Transverse colon (tissue), 4 donors: Measurements from ENCODE around the gene MKNK1. TPM values are rescaled to one million over a fixed set of nuclear protein-coding genes. Genes with fewer than 3 reads are reported as not detected.

Source experiments
- DNase-seq: peaks from one replicate; pipeline ENCODE4 v3.0.0-alpha.2; 2019
- H3K27ac ChIP-seq, 4 donors: fragments of 200-600 bp; sonication (generic); 2 replicates each; pipeline ENCODE4 v1.5.1; 2016 to 2018; ENCODE audit warnings: inconsistent platforms in 4 of 4
- H3K27me3 ChIP-seq: fragments of 200-600 bp; sonication (generic); 2 replicates; pipeline ENCODE4 v1.5.1; 2017; ENCODE audit warnings: inconsistent platforms
- H3K36me3 ChIP-seq, 4 donors: fragments of 200-600 bp; sonication (generic); 2 replicates each; pipeline ENCODE4 v1.5.1; 2017 to 2019; ENCODE audit warnings: inconsistent platforms in 4 of 4
- H3K4me1 ChIP-seq, 4 donors: fragments of 200-600 bp; sonication (generic); 2 replicates each; pipeline ENCODE4 v1.5.1; 2017 to 2020; ENCODE audit warnings: inconsistent platforms in 4 of 4
- H3K4me3 ChIP-seq, 4 donors: fragments of 200-600 bp; sonication (generic); 1 replicate in 1 of 4; 2 replicates in 3 of 4; pipeline versions ENCODE4 v1.5.1 to v1.6.1; 2017 to 2019; ENCODE audit warnings: inconsistent platforms in 4 of 4
- H3K9me3 ChIP-seq, 2 donors: fragments of 200-600 bp; sonication (generic); 2 replicates each; pipeline ENCODE4 v1.5.1; 2017 to 2019; ENCODE audit warnings: inconsistent platforms in 2 of 2
- CTCF ChIP-seq, 5 experiments: fragments of 200-600 bp in 3 of 5; fragments of 450-650 bp in 2 of 5; sonication (generic) in 3 of 5; IDR thresholded peaks; 1 replicate in 2 of 5; 2 replicates in 3 of 5; pipeline ENCODE4 v1.5.1; 2016 to 2017; ENCODE audit warnings: antibody characterized with exemption in 5 of 5, inconsistent platforms in 3 of 5, mild to moderate bottlenecking in 2 of 5, moderate library complexity in 1 of 5
- EP300 ChIP-seq: sonication (generic); formaldehyde crosslinking; IDR thresholded peaks from one replicate; pipeline ENCODE4 v1.6.1; 2017; ENCODE audit warnings: antibody characterized with exemption, low read depth
- POLR2A ChIP-seq: fragments of 450-650 bp; IDR thresholded peaks from one replicate; pipeline ENCODE4 v1.6.1; 2016; ENCODE audit warnings: antibody characterized with exemption, mild to moderate bottlenecking, moderate library complexity
- POLR2AphosphoS5 ChIP-seq, 3 donors: sonication (generic); formaldehyde crosslinking; IDR thresholded peaks; one replicate each; pipeline ENCODE4 v1.6.1; 2016; ENCODE audit warnings: antibody characterized with exemption in 3 of 3
- WGBS, 2 donors: methylation state at CpG; one replicate each; pipeline ENCODE4 v1.1.5; 2018; ENCODE audit warnings: low coverage in 1 of 2; 5-methylcytosine and 5-hydroxymethylcytosine counted together
- in situ Hi-C, 4 donors: fragments of 200-750 bp; cut with MboI; loops; one replicate each; pipeline versions ENCODE4 v1.15.0 to v1.15.1; 2017; ENCODE audit warnings: low sequenced_read_pairs in 3 of 4, low pct_ligation_motif_present in 1 of 4, low pct_unique_long_range_greater_than_20kb in 1 of 4
- intact Hi-C: fragments of 100-400 bp; cut with DNase I; formaldehyde crosslinking; loops from one replicate; pipeline ENCODE4 v1.15.1; 2023; ENCODE audit warnings: low total_unique reads
- total RNA-seq, 4 donors: library from RNA; depleted of rRNA; stranded (reverse); fragments of >200 nt; gene quantifications; one replicate each; pipeline ENCODE4 v1.1.0, GENCODE V29; 2016

The MKNK1 gene
- total RNA-seq, 4 donors from 2014 or later: 59.5 to 80.5 (median 62.3) TPM

DNA sequence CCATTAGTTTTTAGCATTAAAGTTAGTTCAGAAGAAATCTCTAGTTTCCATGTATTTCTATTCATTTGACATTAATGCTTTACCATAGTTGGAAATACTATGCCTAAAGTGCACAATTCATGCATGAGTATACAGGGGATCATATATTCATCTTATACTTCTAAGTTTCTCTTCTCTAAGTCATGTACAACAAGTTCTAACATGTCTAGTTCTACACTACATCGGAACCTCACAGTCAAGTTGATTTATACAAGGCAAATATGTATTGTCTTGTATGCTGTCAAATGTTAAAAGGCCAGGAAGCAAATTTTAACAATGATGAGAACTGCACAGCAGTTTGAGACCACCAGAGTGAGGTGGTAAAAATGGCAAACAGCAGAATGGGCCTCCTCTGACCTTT is 35.5 kb upstream of the MKNK1 start:
- DNase-seq: no peak
- TF ChIP-seq EP300 (no peak), POLR2AphosphoS5 (IDR thresholded peaks at IDR 0.05) (no peak), CTCF (IDR thresholded peaks at IDR 0.05) (no peak), POLR2A (no peak)
- no peak overlapping the region for H3K27ac ChIP-seq
- H3K4me3 ChIP-seq: no peak overlapping the region
- peaks cover 11 to 37% (median 15%) of the 10 kb centered on the region in 4 donors for H3K4me1 ChIP-seq
- 91 to 100% methylated on average over 1 of the region's 1 CpG for WGBS, 2 donors
- no peaks in the 10 kb centered on the region for H3K9me3 ChIP-seq
- in situ Hi-C loops: no loop called here
- peaks cover 0 to 8% (median under 1%) of the 10 kb centered on the region in 4 donors for H3K36me3 ChIP-seq
- intact Hi-C loops: no loop called here
- H3K27me3 ChIP-seq: no peaks in the 10 kb centered on the region

- TF ChIP-seq POLR2AphosphoS5 (IDR thresholded peaks at IDR 0.05): no peak
- no peak for TF ChIP-seq POLR2A
- no peak for TF ChIP-seq CTCF (IDR thresholded peaks at IDR 0.05)
- no peak for TF ChIP-seq EP300
- Histone ChIP-seq H3K27me3 (no peaks in the 10 kb centered on the region), H3K36me3 (peaks cover 0 to 8% (median 4%) of the 10 kb centered on the region in 4 donors), H3K4me3 (no peak overlapping the region), H3K4me1 (peaks cover 11 to 31% (median 14%) of the 10 kb centered on the region in 4 donors), H3K27ac (no peak overlapping the region), H3K9me3 (no peaks in the 10 kb centered on the region)
- intact Hi-C loops (no loop called here), in situ Hi-C loops (no loop called here)
- no peak for DNase-seq
Observed at GRCh38 chr1:46638921-46639320, 34.9 kb upstream of the MKNK1 start.

DNA sequence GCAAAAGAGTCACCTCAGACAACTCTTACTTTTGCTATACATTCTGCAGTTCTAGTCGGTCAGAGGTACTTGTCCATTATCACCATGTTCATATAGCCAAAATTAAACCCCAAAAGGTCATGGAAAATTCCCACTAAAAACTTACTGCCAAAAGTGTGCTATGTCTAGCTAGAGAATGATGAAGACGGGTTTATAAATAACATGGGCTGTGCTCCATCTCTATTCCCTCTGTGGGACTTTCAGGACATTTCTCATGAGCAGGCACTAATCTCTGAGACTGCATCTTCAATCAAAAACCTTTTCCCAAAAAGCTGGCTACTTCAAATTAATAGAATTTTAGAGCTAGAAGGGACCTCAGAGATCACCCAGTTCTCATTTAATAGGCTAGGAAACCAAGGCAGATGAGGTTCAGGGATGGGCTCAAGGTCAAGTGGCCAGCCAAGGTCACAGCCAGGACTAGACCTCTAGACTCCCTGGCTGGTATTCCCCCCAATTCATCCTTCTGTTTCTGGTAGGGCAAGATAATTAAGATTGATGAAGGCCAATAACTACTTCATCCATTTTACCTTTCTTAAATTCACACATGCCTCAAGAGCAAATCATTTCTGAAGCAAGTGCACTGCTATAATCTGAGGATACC is 33.5 kb upstream of the MKNK1 start:
- intact Hi-C loops (no loop called here), in situ Hi-C loops (no loop called here)
- WGBS, 2 donors: 29 to 41% methylated on average over 2 of the region's 2 CpGs
- peaks cover 0 to 19% (median 3%) of the 10 kb centered on the region in 4 donors for H3K4me1 ChIP-seq
- DNase-seq: no peak
- no peaks in the 10 kb centered on the region for H3K27me3 ChIP-seq
- no peaks in the 10 kb centered on the region for H3K9me3 ChIP-seq
- no peak for TF ChIP-seq CTCF (IDR thresholded peaks at IDR 0.05)
- TF ChIP-seq EP300: no peak
- no peak for TF ChIP-seq POLR2A
- TF ChIP-seq POLR2AphosphoS5 (IDR thresholded peaks at IDR 0.05): no peak
- H3K4me3 ChIP-seq: no peak overlapping the region
- peaks cover 0 to 13% (median 4%) of the 10 kb centered on the region in 4 donors for H3K36me3 ChIP-seq
- H3K27ac ChIP-seq: peak overlapping the region; percentile 3 to 40 (median 38)

- intact Hi-C loops: no loop called here
- TF ChIP-seq CTCF (IDR thresholded peaks at IDR 0.05) (no peak), POLR2A (no peak), POLR2AphosphoS5 (IDR thresholded peaks at IDR 0.05) (no peak), EP300 (no peak)
- in situ Hi-C loops: no loop called here
- Histone ChIP-seq H3K4me1 (peaks cover 0 to 14% (median 2%) of the 10 kb centered on the region in 4 donors), H3K4me3 (no peak overlapping the region), H3K27me3 (no peaks in the 10 kb centered on the region), H3K36me3 (peaks cover 0 to 22% (median 9%) of the 10 kb centered on the region in 4 donors), H3K9me3 (no peaks in the 10 kb centered on the region), H3K27ac (no peak overlapping the region)
- no peak for DNase-seq
- 98% methylated on average over 2 of the region's 2 CpGs; no CpG with 5 or more reads in 1 of the 2 donors for WGBS, 2 donors
Observed at GRCh38 chr1:46635205-46635604, 31.1 kb upstream of the MKNK1 start.
